T follicular helper cell (primary cell): ENCODE data around the gene POFUT2.
"Not testable (repeated sequence)": the region's sequence is repeated elsewhere in the genome, so short reads cannot be mapped to it uniquely, and the experiment has no call there.

Experiments
- DNase-seq: peaks from one replicate; pipeline ENCODE4 v3.0.0-alpha.2; 2020; ENCODE audit warnings: low read depth

The POFUT2 gene

DNA sequence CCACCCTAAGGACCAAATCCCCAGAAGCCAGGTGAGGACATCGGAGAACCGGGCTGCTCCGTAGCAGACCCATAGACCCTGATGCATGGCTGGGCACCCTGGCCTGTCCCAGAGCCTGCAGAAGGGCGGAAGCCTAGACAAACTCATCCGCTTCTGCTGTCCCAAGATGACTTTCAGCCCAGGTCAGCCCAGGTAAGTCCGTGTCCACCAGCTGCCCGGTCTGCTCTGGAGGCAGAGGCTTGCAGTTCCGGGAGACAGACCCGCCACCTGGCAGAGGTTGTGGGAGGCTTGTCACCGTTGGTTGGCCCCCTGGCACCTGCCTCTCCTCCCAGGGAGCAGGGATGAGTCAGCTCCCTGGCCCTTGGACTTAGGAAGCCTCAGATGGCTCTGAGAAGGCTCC lies 22.8 kb upstream of the POFUT2 start:
- no peak for DNase-seq

DNA sequence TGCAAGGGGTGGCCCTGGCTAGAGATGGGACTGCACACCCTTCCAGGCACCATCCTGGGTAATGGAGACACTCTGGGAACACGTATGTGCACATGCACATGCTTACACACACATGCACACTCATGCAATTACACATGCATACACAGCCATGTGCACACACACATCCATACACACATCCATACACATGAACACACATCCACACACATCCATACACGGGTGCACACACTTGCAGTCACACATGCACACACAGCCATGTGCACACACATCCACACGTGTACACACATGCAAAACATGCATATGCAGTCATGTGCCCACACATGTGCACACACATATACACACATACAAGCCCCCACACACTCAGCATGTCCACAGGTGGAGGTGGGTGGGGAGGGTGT lies 22.3 kb upstream of the POFUT2 start:
- no peak for DNase-seq

DNA sequence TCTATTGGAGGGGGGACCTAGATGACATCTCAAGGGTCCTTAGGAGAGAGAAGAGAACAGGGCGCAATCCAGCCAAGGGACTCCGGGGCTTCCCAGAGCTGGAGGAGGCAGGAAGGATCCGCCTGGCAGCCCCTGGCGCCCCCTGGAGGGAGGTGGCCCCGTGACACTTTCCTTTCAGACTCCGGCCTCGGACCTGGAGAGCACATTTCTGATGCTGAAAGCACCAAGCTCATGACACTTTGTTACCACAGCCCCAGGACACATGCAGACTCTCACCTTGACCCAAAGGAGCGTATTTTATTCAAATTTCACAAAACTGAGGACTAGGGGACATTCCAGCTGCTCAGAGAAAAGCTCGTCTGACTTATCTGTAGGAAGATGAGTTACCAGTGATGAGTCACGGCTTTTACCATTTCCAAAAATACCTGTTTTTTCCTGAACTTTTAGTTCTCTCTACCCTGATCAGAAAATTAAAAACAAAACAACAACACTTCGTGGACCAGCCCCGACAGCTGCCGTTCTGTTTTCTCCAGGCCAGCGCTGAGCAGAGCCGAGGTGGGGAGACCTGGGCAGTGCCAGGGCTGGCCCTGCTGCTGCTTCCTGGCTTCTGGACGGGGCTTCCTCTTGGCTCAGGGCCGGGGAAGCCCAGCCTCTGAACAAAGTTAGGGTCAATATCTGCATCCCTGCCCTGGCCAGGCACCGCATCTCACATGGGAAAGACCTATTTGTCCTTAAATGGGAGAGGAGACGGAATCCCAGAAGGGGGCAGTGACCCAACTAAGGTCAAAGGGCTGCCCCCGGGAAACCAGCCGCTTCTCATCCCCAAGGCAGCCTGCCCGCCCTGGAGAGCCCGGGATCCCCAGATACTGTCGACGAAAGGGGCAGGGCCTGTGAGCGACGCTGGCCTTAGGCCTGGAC lies 21.6 kb upstream of the POFUT2 start:
- no peak for DNase-seq

DNA sequence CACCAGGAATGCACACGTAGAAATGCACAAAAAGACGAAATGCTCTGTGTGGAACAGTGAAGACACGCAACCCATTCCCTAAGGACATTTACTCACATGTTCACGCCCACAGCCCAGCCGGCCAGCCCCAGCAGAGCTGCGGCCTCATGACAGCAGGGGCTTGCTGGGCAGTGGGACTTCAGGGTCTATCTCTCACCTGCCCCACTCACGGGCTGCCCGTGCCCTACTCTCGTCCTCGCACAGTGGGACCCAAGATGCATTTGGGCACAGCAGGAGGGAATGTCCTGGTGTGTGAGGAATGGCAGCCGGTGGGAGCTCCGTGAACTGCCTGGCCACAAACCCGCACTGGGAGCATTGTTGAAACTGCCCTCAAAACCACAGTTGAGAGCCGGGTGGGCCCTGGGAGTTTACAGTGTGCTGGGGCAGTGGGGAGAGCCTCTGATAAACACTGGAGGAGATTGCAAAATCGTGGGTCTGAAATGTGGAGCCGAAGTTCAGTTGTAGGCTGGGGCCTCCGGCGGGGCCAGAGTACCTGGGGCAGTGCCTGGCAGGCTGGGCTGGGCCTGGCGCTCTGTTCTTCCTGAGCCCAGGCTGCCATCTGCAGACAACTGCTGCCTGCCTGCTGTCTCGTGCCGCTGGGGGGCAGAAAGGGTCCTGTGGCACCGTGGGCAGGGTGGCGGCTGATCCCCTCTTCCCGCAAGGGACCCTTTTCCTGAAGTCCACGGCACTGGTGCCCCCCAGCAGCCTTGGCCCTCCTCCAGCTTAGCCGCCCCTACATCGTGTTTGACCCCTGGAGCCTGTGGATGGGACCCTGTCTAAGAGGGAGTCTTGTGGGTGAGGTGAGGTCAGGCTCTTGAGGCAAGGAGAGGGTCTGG lies 20.7 kb upstream of the POFUT2 start:
- no peak for DNase-seq

DNA sequence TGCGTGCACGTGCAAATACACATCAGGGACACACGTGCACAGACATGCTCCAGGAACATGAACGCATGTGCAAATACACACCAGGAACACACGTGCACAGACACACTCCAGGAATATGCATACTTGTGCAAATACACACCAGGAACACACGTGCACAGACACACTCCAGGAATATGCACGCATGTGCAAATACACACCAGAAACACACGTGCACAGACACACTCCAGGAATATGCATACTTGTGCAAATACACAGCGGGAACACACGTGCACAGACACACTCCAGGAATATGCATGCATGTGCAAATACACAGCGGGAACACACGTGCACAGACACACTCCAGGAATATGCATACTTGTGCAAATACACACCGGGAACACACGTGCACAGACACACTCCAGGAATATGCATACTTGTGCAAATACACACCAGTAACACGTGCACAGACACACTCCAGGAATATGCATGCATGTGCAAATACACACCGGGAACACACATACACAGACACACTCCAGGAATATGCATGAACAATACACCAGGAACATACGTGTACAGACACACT lies 20.0 kb upstream of the POFUT2 start:
- not testable (repeated sequence) for DNase-seq

DNA sequence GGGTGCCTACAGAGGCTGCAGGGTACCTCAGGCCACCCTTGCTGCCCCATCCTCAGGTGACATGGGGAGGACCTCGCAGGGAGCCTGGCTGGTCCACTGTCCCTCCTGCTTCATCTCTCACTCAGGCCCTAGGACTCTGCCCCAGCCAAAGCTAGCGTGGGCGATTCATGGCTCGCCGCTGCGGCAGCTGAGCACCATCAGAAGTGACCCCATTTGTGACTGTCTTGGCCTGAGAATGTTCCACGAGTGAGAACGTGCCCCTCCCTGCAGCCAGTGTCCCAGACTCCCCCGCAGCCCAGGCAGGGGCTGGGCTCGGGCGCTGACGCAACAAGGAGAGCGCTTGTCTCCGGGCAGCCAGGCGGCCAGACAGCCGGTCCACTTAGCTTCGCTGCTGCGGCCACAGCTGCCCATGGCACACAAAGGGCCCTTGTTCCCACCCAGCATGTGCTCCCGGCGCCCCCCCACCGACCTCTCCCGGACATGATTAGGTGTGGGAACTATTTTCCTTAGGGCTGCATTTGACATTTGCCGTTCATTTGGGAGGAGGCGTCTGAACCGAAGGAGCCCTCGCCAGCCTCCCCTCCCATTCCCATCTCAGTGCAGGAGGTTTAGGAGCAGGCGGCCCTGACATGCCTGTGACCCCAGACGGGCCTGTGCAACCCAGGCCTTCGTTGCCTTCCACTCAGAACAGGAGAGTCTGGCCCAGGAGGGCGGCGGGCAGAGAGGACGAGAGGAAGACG lies 19.3 kb upstream of the POFUT2 start:
- no peak for DNase-seq

DNA sequence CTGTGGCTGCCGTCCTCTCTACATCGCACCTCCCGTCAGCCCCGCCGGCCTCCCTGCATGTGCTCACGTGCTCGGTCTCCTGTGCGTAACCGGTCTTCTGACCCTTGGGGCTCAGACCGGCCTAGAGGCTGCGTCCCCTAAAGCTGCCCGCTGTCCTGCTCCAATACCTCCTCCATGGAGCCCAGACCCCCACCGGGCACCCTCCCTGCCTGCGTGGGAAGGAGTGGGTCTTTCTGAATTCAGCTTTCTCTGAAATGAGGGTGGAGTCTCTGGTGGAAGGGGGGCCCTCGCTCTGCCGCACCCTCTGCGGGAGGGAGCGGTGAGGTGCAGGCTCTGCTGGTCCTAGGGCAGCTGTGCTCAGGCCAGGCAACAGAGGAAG lies 18.7 kb upstream of the POFUT2 start:
- no peak for DNase-seq

DNA sequence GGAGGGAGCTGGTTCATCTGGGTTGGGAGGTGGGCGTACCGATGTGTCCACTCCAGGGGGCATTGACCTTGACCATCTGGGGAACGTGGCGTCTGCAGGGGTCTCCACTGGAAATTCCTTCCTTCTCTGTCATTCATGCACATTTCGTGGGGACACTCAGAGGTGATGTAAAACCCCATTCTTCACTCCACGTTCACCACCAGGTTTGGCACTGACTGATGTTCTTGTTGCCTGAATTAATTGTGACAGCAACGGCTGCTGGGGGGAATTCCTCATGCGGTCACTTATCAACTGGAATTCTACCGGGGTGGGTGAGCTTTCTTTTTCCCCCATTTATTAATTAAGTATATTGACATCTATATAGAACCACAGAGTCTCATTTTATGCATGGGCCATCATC lies 18.1 kb upstream of the POFUT2 start:
- DNase-seq = no peak

DNA sequence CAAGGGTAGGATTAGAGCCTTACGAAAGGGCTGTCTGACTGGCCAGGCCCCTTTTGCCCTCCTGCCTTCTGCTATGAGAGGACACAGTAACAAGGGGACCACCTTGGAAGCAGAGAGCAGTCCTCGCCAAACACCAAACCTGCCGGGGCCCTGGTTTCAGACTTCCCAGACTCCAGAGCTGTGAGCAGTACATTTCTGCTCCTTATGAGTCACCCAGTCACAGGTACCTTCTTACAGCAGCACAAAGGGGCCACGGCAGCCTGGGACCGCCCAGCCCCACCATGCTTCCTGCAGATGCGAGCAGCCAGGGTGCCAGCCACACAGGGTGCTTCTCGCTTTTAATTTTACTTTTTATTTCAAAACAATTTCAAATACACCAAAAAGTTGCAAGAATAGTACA lies 17.2 kb upstream of the POFUT2 start:
- peak; percentile 37 for DNase-seq

DNA sequence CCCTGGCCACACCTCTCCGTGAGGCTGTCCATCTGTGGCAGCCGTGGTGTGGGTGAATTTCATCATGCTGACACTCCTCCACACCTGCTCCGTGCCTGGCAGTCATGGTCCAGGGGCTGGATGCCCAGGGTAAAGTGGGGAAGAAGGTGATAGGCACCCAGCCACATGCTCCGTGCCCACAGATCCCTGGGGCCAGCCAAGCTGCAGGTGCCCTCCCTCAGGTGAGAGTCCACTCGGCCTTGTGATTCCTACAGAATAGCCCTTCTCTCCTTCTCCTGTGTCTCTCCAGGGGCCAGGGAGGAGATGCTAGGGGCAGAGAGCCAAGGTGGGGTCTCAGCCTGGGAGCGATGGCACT lies 16.8 kb upstream of the POFUT2 start:
- DNase-seq = no peak

DNA sequence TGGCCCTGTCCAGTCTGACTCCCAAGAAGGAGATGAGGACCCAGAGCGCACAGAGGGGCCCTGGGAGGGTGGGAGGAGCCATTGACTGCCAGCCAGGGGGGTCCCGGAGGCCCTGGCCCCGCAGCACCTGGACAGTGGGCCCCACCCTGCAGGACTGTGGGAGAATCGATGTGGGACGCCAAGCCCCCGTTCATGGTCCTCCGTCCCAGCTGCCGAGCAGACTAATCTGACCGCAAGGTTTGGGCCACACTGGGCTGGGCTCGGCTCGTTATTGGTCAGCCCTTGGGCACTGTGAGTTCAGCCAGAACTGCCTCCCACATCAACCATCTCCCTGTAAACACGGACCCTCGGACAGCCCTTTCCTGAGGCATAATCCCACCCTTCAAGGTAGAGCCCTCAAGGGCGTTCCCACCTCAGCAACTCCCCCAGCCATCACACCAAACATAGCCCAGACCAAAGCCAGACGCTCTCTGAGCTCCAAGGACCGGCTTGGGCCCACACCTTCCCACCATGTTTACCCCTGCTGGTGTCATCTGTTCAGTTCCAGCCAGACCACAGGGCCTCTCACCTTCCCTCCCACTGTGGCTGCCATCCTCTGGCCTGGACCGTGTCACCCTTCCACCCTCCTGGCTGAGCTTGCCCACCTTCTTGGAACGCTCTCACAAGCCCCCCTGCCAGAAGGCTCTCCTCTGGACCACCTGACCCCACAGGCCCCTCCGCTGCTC lies 16.2 kb upstream of the POFUT2 start:
- no peak for DNase-seq

DNA sequence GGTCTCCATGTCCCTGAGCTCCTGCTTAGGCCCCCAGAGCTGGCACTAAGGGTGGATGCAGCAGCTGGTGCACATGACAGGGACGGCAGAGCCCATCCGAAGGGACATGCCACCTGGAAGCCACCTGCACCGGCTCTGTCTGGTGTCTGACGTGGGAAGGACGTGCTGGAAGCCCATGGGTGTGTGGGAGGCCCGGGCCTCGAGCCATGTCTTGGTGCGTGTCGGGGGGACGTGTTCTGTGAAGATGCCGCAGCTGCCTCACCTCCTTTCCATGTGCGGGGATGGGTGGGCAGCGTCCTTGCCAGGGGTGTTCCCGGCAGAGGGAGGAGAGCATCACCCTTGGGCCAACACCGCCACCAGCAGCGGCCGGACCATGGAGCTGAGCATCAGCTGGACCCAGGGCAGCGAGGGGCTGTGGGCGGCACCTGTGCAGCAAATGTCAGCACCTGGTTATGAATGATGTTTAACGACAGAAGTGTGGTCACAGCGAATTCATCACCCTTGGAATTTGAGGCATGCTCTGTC lies 15.5 kb upstream of the POFUT2 start:
- no peak for DNase-seq

DNA sequence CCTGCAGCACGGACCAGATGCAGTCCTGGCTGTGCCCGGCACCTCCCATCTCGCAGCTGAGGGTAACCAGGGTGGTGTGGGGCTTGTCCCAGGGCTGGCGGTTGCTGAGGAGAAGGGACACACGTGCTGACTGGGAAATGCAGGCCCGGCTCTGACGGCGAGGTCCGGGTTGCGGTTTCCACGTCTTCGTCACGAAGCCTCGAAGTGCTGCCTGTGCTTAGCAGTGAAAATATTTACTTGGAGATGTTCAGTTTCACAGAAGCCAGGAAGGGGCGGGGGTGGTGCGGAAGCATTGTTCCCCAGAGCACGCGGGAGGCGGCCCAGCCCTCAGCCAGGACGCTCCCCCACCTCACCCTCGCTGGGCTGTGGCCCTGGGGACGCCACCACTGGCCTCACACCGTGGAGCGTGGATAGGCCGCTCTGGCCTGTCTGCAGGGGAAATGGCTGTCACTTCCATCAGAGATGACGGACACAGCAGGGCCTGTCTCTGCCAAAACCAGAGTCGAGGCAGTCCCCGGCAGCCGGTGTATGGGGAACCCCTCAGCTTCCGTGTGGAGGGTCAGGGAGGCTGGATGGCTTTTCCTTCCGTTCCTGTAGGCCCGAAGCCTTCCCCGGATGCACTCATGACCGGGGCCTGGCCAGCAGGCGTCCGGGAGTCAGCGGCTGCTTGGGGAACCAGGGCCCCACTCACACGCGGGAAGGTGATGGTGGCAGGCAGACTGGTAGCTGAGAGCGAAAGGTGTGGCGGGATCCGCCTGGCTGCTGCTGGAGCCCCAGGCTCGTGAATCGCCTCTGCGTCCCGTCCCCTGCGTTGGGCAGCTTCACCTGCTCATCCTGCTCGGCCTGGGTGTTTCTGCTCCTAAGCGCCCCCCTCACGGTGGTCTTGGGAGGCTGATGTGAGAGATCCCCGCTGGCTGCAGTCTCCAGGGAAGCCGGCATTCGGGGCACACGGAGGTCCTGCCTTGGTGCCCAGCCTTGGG lies 14.7 kb upstream of the POFUT2 start:
- DNase-seq = peak; percentile 63

DNA sequence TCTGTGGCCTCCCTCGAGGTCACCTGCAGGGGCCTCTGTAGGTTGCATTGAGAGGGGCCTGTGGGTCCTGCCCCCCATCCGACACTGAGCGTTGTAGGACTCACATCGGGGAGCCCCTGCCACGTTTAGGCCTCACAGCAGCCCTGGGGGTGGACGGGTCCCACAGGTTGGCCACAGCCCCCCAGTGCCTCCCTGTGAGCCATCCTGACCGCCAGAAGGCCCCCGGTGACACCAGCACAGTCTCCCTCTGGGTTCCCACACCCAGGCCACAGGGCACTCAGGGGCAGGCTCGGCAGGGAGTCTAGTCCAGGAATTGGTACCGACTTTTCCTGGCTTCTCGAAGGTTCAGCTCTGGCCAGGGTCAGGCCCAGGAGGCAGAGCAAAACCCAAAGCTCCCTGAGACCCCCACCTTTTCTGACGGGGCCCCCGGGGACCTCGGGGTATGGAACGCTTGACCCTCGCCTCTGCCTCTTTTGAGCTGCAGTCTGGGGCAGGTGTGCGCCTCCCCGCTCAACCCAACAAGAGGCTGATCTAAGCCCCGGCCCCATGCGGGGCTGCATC lies 13.9 kb upstream of the POFUT2 start:
- no peak for DNase-seq

DNA sequence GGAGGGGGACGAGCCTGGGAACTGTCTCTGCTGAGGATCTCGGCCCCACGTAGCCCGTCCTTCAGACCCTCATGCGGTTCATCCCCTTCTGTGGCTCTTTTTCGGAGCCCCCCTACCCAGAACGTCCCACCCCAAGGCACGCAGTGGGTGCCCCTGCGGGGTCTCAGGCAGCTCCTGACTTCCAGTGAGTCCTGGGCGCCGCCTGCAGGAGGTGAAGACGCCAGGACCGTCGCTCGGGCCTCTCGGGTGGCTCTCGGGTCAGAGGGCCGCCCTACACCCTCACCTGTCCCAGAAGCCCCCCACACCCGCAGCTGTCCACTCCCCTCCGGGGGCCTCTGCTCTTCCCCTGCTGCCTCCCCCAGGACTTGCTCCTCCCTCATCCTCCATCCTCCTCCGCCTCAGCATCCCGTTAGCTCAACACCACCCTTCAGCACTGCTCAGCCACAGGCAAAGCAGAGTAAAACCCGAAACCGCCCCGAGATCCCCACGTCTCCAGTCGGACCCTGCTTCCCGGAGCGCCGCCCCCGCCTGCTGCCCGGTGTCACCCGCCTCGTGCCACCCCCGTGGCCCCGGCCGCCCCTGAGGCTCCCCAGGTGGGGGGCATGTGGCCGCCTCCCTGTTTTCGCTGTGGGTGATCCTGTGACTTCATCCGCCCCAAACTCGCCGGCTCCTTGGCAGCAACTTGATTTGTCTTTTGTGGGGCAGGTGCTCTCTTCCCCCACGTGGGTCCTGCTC lies 13.3 kb upstream of the POFUT2 start:
- no peak for DNase-seq

DNA sequence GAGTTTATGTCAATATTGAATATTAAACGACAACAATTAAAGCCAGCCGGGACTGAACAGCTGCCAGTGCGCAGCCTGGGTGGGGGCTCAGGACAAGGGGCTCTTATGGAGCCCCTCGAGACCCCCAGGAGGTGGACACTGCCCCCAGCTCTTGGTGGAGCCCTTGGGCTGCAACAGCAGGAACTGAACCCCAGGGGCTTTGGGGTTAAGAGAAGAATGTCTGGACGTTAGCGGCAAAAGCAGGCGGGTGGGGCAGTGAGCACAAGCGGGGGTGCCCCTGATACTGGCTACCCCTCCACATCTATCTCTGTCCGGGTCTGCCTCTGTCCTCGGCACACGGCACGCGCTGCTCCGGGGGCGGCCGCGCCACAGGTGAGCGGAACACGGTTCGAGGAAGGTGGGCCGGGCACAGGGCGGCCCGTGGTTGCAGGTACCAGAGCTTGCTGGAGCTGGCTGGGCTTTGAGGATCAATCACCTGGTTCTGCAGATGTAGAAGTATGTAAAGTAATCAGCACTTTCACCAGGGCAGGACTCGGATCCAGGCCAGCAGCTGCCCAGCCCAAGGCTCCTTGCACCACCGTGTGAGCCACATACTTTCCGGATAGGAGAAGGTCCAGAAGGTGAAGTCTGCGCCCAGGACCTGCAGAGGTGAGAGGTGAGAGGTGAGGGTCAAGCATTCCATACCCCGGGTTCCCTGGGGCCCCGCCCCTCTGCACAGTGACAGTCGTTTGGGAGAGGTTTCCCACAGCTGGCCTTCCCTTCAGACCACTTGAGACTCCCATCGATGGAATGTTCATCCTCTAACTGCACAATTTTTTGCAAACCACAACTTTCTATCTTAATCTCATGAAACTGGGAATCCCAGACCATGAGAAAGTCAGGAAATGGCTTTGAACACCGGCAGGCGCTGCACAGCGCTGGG lies 12.4 kb upstream of the POFUT2 start:
- no peak for DNase-seq

DNA sequence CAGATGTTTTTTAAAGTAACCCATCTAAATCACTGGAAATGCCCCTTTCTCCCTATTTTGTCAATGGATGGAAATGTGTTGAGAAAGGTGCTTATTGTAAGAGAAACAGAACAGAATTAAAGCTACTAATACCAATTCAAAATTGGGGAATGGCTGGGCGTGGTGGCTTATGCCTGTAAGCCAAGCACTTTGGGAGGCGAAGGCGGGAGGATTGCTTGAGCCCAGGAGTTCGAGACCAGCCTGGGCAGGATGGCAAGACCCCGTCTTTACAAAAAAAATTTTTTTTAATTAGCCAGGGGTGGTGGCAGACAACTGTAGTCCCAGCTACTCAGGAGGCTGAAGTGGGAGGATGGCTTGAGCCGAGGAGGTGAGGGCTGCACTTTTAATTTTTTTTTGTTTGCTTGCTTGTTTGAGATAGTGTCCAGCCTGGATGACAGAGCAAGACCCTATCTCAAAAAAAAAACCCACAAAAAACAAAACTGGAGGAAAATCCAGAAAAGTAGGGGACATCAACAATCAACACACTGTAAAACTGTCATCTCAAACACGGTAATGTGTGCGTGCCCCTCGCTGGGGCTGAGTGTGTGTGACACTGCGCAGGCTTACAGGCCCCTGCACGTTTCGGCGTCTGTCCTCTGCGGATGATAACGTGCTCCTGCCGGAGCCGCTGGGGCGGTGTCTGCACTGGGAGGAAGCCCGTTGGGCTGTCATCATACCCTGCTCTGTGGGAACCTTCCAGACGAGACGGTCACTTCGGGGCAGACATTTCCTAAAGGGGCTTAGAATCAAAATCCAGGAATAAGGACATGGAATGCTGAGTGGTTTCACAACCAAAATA lies 11.6 kb upstream of the POFUT2 start:
- no peak for DNase-seq
